ENCODE data around the gene PAPPA2. TPM values are rescaled to one million over a fixed set of nuclear protein-coding genes. Genes with fewer than 3 reads are reported as not detected.

The PAPPA2 gene
- total RNA-seq, 3 donors from 2014 or later (not counting 1 experiment from before 2014, with no cell fraction given): 0.48 TPM; not detected in 2

DNA sequence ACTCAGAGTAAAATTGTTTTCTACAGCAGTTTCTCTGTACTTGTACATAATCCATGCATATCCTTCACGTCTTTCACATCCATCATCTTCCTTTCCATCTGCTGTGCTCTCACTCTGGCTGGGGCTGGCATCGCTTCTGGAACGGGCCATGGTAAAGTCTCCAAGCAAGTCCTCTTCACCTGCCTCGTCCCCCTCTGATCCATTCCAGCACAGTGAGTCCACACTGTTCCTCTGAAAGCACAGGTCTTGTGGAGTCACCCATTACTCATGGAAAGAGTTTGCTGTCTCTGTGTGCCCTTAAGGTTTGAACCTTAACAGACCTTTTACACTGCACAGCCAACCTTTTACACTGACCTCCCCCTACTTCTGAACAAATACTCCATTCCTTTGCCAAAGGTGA is 387.9 kb downstream of the PAPPA2 start:
- Histone ChIP-seq H3K9me3 (ENCODE audit: control insufficient read depth, insufficient read depth, low read length) (no peaks in the 10 kb centered on the region), H3K27ac (ENCODE audit: low read length) (no peak overlapping the region), H3K4me3 (ENCODE audit: low read length) (no peak overlapping the region), H3K36me3 (ENCODE audit: control insufficient read depth, insufficient read depth, low read length) (no peaks in the 10 kb centered on the region), H3K4me1 (ENCODE audit: control insufficient read depth, insufficient read depth, low read length) (no peaks in the 10 kb centered on the region), H3K27me3 (ENCODE audit: control insufficient read depth, insufficient read depth, low read length) (no peaks in the 10 kb centered on the region)
- Mint-ChIP-seq H3K4me3 (no peak overlapping the region), H3K4me1 (no peaks in the 10 kb centered on the region), H3K9me3 (peaks cover 0 to 4% of the 10 kb centered on the region in 2 donors), H3K27me3 (ENCODE audit: low read depth in 2 of 2) (no peaks in the 10 kb centered on the region), H3K36me3 (no peaks in the 10 kb centered on the region), H3K27ac (no peak overlapping the region)
- 69% methylated on average over 4 of the region's 4 CpGs for WGBS (ENCODE audit: insufficient coverage)
- intact Hi-C loops (cut with micrococcal nuclease): no loop called here
- TF ChIP-seq, protein P1, sequence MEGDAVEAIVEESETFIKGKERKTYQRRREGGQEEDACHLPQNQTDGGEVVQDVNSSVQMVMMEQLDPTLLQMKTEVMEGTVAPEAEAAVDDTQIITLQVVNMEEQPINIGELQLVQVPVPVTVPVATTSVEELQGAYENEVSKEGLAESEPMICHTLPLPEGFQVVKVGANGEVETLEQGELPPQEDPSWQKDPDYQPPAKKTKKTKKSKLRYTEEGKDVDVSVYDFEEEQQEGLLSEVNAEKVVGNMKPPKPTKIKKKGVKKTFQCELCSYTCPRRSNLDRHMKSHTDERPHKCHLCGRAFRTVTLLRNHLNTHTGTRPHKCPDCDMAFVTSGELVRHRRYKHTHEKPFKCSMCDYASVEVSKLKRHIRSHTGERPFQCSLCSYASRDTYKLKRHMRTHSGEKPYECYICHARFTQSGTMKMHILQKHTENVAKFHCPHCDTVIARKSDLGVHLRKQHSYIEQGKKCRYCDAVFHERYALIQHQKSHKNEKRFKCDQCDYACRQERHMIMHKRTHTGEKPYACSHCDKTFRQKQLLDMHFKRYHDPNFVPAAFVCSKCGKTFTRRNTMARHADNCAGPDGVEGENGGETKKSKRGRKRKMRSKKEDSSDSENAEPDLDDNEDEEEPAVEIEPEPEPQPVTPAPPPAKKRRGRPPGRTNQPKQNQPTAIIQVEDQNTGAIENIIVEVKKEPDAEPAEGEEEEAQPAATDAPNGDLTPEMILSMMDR (IDR thresholded peaks at IDR 0.05): no peak
- ATAC-seq (no peak), DNase-seq (no peak)

DNA sequence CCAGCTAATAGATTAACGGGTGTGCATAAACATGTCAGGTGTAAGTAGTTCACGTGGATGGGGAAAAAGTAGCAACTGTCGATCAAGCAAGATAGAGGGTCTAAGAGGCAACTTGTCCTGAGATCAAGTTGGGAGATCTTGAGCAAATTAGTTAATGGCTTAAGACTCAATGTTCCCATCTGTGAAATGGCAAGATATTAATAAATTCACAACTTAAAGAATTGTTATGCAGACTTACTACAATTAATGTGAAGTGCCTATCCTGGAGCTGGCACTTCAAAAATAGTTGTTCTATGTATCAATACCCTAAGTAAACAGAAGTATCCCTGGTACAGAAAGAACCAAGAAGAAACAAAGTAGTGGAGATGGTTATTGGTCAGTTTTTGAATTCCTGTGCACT is 389.1 kb downstream of the PAPPA2 start:
- WGBS (ENCODE audit: insufficient coverage): 77% methylated on average over 3 of the region's 3 CpGs
- Histone ChIP-seq H3K27me3 (ENCODE audit: control insufficient read depth, insufficient read depth, low read length) (no peaks in the 10 kb centered on the region), H3K4me1 (ENCODE audit: control insufficient read depth, insufficient read depth, low read length) (no peaks in the 10 kb centered on the region), H3K36me3 (ENCODE audit: control insufficient read depth, insufficient read depth, low read length) (no peaks in the 10 kb centered on the region), H3K27ac (ENCODE audit: low read length) (no peak overlapping the region), H3K4me3 (ENCODE audit: low read length) (no peak overlapping the region), H3K9me3 (ENCODE audit: control insufficient read depth, insufficient read depth, low read length) (no peaks in the 10 kb centered on the region)
- Mint-ChIP-seq H3K4me3 (no peak overlapping the region), H3K27me3 (ENCODE audit: low read depth in 2 of 2) (no peaks in the 10 kb centered on the region), H3K27ac (no peak overlapping the region), H3K4me1 (no peaks in the 10 kb centered on the region), H3K9me3 (peaks cover 0 to 4% of the 10 kb centered on the region in 2 donors), H3K36me3 (no peaks in the 10 kb centered on the region)
- ATAC-seq (no peak), DNase-seq (no peak)
- intact Hi-C loops (cut with micrococcal nuclease): no loop called here
- TF ChIP-seq, protein P1 (IDR thresholded peaks at IDR 0.05): no peak

DNA sequence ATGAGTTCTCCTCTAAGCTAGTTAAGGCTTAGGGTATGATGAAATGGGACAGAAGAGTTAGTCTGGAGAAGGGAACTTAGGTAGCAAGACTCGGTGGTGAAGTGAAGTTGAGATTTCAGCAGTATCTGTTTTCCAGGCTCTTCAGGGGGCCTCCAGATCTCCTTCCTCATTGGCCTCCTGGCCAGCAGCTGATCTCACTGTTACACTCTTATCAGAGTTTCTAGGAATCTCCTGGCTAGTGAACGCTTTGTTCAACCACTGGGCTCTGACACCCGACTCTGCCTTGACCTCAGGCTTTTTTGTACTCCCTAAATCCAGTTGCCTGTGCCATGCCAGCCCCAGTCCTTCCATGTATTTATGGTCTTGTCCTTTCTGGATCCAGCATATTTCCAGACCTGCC is 390.5 kb downstream of the PAPPA2 start:
- H3K27ac Mint-ChIP-seq: no peak overlapping the region
- TF ChIP-seq, protein P1 (IDR thresholded peaks at IDR 0.05): no peak
- Histone ChIP-seq H3K27ac (ENCODE audit: low read length) (no peak overlapping the region), H3K9me3 (ENCODE audit: control insufficient read depth, insufficient read depth, low read length) (no peaks in the 10 kb centered on the region), H3K4me3 (ENCODE audit: low read length) (no peak overlapping the region), H3K27me3 (ENCODE audit: control insufficient read depth, insufficient read depth, low read length) (no peaks in the 10 kb centered on the region), H3K4me1 (ENCODE audit: control insufficient read depth, insufficient read depth, low read length) (no peaks in the 10 kb centered on the region), H3K36me3 (ENCODE audit: control insufficient read depth, insufficient read depth, low read length) (no peaks in the 10 kb centered on the region)
- DNase-seq: no peak
- no peak overlapping the region for H3K4me3 Mint-ChIP-seq
- WGBS (ENCODE audit: insufficient coverage): 75% methylated on average over 3 of the region's 3 CpGs
- intact Hi-C loops (cut with micrococcal nuclease): no loop called here
- no peaks in the 10 kb centered on the region for H3K27me3 Mint-ChIP-seq (ENCODE audit: low read depth in 2 of 2)
- no peak for ATAC-seq
- H3K4me1 Mint-ChIP-seq: no peaks in the 10 kb centered on the region
- peaks cover 0 to 6% of the 10 kb centered on the region in 2 donors for H3K9me3 Mint-ChIP-seq
- H3K36me3 Mint-ChIP-seq: no peaks in the 10 kb centered on the region

DNA sequence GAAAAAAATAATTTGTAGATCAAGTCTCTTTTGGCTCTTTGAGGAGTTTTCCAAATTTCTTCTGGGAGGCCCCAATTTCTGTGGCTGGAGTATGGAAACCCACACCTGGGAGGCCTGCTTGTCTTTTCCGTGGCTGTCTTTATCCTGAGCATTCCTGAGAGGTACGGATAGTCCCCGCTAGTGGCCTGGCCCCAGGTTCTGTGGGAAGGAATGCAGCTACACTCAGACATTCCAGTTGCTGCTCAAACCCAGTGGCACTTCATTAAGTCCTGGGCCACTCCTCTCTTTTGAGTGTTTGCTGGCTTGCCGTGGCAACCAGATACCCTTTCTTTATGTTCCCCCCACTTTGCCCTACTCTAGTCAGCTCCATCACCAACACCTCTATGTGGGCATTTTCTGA is 391.1 kb downstream of the PAPPA2 start:
- intact Hi-C loops (cut with micrococcal nuclease): no loop called here
- Histone ChIP-seq H3K4me3 (ENCODE audit: low read length) (no peak overlapping the region), H3K27ac (ENCODE audit: low read length) (no peak overlapping the region), H3K9me3 (ENCODE audit: control insufficient read depth, insufficient read depth, low read length) (no peaks in the 10 kb centered on the region), H3K36me3 (ENCODE audit: control insufficient read depth, insufficient read depth, low read length) (no peaks in the 10 kb centered on the region), H3K4me1 (ENCODE audit: control insufficient read depth, insufficient read depth, low read length) (no peaks in the 10 kb centered on the region), H3K27me3 (ENCODE audit: control insufficient read depth, insufficient read depth, low read length) (no peaks in the 10 kb centered on the region)
- 86% methylated on average over 4 of the region's 4 CpGs for WGBS (ENCODE audit: insufficient coverage)
- H3K27ac Mint-ChIP-seq: no peak overlapping the region
- DNase-seq (no peak), ATAC-seq (no peak)
- TF ChIP-seq, protein P1 (IDR thresholded peaks at IDR 0.05): no peak
- no peaks in the 10 kb centered on the region for H3K36me3 Mint-ChIP-seq
- H3K9me3 Mint-ChIP-seq: peaks cover 0 to 4% of the 10 kb centered on the region in 2 donors
- no peaks in the 10 kb centered on the region for H3K27me3 Mint-ChIP-seq (ENCODE audit: low read depth in 2 of 2)
- H3K4me3 Mint-ChIP-seq: no peak overlapping the region
- no peaks in the 10 kb centered on the region for H3K4me1 Mint-ChIP-seq

Measured in natural killer cell (primary cell).